GM12874 (cell line): ENCODE results near the gene SYNGR3.

Experiments used
- CTCF ChIP-seq: IDR thresholded peaks from 2 replicates; pipeline ENCODE4 v1.5.1; 2011; ENCODE audit warnings: low read depth, mild to moderate bottlenecking, control low read depth, low read length, moderate library complexity; ENCODE audit not compliant: insufficient read depth

SYNGR3 gene

GRCh38 chr16:1958715-1959268 is 31.0 kb upstream of the SYNGR3 start:
- TF ChIP-seq CTCF: no peak

GRCh38 chr16:1959269-1960039 is 30.3 kb upstream of the SYNGR3 start, which contains the start of gene NDUFB10:
Gene NDUFB10 (plus strand): TSS chr16:1959538. CDS start chr16:1959625, 87 bp downstream.
- peak; percentile 89 for TF ChIP-seq CTCF

GRCh38 chr16:1960665-1961630 is 28.8 kb upstream of the SYNGR3 start:
- no peak for TF ChIP-seq CTCF

GRCh38 chr16:1961651-1962067 is 28.1 kb upstream of the SYNGR3 start:
- TF ChIP-seq CTCF: no peak

GRCh38 chr16:1963806-1964505 is 25.8 kb upstream of the SYNGR3 start:
- TF ChIP-seq CTCF: peak; percentile 36; the same call in 1 of the 2 replicates

GRCh38 chr16:1964506-1965395 is 25.0 kb upstream of the SYNGR3 start, which contains the start of gene RPS2:
Gene RPS2 (minus strand): TSS chr16:1964826. CDS start chr16:1964625, 201 bp downstream.
- TF ChIP-seq CTCF: no peak
